HUDEP-2 (cell line): ENCODE results near the gene ALKAL2.

Experiments used
- DNase-seq, 76 experiments: peaks; one replicate each; lab custom pipeline; 2025; ENCODE audit not compliant: unreplicated experiment in 76 of 76; lab: John Stamatoyannopoulos, UW

The ALKAL2 gene

DNA sequence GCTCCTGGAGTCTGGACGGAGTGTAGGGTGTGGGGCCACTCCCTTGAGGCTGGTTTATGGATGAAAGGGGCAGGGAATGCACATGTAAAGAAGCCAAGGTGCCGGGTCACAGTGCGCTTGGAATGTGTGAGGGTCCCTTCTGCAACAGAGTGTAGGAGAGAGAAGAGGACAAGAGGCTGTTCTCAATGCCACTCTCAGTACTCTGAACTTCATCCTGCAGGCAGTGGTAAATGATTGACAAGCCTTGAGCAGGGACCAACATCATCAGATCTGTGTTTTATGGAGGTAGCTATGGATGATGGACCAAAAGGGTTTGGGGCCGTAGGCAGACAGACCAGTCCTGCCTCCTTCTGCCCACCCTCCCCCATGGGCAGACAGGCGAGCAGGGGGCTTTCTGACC, 7.2 kb upstream of the ALKAL2 start:
- DNase-seq = no peak

DNA sequence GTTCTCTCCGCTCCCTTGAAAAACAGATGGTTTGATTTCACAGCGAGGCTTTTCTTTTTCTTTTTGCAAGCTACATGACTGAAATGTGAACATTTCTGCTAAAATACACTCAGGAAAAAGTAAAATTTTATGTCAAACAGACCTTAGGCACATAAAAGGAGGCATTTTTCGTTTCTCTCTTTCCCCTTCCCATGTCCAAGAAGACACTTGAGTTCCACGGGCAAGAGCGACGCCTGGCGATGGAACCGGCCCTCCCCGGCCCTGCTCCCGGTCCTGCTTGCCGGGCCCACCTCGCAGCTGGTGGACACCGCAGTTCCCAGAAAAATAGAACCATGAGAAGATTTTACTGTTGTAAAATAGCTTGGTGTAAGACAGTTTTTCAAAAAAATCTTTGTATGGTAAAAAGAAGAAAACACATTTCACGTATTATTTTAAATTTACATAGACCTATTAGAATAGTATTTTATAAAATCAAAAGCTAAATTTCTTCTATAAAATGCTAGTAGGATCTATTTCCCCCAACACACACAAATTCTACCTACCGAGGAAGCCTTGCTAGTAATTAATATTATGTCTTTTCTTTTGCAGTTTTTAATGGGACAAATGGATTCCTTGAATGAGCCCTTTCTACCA, 2.3 kb upstream of the ALKAL2 start:
- DNase-seq = peak in 62 of 76 experiments; percentile 4 to 73 (median 37)

DNA sequence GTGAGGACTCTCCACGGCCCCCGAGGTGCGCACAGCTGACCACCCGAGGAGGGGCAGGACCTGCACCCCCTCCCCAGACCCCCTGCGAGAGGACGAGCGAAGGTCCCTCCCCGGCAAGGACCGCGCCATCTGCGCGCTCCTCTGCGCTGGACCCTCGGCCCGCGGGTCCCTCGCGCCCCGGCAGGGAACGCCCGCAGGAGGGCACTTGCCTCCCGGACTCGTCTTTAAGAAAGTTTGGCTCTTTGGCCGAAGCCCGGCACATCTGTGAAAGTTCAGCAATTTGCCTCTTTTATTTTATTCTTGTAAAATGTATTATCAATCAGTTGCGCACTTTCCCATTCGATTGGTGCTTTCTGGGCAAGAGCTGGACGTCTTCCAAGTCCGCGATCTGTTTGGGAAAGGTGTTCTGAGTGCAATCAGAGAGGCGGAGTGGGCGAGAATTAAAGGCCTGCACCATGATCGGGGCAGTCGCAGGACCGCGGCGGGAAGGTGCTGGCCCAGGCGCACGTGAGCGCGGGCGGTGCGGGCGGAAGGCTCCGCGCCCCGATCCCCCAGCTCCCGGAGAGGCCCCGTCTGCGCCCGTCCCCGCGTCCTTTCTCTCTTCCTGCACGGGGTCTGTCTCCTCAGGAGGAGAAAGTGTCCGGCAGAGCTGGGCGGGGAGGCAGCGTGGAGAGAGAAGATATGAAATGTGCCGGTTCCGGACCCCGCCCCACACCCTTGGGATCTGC, 1.6 kb upstream of the ALKAL2 start:
- peak in 7 of 76 experiments; percentile 14 to 42 (median 35) for DNase-seq

DNA sequence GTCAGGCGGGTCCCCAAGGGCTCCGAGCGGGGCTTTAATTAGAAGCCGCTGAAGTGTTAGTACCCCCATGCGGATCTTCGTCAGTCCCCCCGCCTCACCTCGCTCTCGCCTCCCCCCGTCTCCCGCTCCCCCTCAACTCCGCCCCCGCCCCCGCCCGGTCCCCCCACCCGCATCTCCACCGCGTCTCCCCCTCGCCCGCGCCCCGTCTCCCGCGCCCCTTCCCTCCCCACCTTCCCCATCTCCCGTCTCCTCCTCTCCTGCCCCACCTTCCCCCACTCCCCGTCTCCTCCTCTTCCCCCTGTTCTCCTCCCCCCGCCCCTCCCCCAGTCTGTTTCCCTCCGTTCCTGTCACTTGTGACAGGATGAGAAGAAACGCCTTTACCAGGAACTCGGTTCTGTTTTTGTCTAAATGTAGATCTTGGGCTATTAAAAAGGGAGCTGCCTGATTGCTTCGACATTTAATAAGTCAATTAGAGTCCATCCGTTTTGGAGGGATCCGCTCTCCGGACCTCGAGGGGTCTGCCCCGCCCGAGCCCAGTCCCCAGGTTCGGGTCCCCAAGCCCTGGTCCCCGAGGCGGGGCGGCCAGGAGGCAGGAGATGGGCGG, 969 bp upstream of the ALKAL2 start:
- DNase-seq = no peak

DNA sequence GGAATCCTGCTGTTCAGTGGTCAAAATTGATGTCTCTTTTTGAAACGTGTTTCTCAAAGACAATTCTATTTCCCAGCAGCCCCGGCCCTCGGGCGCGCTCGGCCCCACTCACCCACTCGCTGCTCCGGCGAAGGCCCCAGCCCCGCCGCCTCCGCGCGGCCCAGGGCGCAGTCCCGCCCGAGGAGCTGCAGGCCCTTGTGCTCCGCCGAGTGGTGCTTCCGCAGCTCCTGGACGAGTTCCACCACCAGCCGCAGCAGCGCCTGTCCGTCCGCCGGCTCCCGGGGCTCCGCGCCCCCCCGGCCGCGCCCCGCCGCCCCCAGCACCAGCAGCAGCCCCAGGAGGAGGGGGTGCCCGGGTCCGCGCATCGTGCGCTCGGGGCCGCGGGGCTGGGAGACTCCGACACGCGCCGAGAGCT, 413 bp downstream of the ALKAL2 start:
- peak in 2 of 76 experiments; percentile 6 to 12 for DNase-seq

DNA sequence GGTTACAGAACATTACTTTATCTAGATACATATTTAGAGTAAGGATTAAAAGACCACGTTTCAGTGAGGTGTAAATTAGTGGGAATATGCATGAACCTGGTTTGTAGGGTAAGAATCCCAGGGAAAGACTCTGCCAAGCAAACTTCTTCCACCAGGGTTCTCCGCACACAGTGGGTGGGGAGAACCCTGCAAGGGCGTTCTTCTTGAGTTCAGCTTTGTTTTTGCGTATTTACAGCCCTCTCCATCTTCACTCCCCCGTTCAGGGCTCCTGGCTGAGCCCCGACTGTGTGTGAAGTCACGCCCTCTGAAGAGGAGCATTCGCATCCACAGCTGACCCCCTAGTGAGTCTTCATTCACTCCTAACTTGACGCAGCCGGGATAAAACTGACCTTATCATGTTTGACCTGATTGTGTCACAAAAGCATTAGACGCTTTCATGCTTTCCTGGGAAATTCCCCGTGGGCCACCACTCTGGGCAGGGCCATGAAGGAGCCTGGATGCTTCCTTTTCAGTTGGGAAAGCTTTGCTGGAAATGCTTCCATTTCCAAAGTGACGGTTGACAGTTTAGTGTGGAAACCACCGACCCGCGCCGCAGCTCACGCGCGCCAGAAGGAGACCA, 1.0 kb downstream of the ALKAL2 start:
- no peak for DNase-seq

DNA sequence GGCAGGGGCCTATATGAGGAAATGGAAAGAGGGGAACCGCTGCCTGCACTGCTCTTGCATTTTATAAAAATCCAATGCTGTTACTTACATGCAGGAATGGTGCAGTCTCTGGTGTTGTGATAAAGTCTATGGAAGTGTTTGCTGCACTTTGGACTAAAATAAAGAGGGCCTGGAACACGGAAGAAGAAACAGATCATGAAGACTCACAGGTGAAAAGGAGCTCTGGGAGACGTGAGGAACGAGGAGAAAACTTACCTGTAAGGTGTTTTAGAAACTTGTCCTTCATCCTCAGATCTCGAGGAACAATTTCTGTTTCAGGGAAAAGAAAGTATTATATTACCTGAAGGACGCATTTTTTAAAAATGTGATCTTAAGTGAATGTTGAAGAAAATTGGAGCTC, 1.9 kb downstream of the ALKAL2 start:
- no peak for DNase-seq

DNA sequence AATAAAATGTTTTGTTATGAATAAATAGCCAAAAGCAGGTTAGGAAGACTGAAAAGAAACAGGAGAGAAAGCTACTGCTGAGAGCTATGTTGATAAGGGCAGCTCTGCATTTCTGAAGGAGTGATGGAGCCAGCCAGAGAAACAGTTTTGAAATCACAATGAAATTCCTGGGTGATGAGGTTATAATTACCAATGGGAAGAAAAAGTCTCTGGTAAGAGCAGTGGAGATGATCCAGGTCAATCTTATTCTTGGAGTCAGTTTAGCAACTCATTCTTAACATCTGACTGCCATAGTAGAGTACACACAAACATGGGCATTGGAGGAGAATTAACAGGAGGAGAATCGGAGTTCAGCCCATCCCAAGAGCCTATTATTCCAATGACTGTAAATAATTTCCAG, 2.4 kb downstream of the ALKAL2 start:
- DNase-seq = no peak

DNA sequence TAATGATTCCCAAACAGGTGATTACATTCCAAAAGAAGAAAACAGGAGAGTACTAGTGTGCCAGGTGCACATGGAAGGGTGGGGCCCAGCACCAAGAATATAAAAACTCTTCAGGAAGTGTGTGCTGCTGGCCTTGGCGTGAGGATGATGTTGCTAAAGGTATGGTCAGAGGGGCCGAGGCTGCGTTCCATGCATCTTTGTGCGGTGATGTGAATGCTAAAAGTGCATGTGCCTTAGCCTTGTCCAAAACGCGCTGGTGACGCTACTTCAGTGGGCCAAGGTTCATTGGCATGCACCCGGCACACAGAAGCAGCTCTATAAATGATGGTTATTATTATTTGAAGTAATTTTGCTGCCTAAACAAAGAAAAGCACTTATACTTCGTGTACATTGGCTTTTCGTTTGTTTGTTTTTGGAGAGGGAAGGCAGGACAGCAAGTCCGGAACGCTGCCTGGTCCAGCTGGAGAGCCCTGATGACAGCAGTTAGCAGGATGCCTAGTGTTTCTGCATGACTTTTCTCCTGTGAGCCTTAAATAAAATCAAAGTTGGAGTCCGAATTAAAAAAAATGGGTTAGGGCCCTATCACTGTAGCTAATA, 2.9 kb downstream of the ALKAL2 start:
- no peak for DNase-seq

DNA sequence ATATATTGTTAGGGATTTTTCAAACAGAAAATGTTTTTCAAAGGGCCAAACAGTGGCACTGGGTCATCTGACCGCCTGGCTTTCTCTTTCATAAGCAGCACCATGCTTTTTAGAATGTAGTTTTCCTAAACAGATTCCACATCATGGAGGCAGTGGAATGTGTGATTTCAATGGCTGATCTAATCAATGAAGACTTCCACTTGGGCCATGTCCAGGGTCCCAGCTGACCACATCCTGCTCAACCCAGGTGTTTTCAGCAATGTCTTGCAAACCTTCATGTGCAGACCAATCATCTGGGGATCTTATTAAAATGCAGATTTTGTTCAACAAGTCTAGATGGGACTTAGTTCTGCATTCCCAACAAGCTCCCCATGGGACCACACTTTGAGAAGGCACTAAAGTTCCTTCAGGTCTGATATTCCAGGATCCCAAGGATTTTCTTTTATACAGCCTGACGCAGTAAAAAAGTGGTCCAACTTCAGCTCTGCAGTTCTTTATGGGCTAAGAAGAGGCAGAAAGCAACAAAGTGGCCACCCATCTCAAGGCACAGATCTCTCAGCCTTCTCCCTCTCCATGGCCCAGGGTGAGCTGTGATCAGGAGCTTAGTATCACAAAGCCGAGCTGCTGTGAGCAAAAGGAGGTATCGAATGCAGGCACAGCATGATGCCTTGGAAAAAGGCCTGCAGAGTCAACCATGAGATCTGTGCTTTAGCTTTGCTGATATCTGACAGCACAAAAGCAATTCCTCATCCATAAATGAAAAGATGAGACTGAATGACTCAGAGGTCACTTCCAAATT, 3.7 kb downstream of the ALKAL2 start:
- DNase-seq = no peak

DNA sequence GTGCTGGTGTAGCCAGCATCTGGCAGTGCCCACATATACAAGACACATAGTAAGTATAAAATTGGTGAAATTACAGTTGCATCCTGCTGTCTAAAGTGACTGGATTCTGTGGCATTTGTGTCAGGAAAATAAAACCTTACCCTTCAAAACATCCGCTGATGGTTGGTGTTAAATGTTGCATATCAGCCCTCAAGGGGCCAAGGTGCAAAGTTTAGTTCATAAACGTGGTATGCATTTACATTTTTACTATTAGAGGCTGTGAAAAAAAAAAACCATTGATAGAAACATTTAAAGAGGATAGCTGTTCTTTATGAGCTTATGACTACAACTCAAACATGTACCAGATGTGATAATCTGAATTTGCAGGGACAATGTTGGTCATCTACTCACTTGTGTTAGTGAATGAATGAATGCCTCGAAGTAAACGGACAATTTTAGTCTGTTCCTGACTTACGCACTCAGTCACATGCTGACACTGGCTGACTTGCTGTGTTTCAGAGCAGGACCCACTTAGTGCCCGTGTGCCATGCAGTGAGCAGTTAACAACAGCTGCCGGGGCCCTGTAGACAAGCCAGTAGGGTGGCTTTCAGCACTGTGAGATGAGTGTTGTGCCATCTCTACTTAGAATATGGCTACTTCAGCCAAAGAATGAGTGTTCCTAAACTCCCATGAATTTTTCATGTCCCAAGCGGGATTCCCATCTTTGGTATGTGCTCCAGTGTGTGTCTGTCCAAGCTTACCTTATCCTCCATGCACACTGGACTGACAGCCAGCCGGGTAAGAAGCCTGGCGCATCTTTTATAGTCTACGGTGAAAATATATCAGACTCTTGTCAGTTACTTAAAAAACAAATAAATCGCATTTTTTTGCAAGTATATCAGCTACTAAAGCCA, 5.3 kb downstream of the ALKAL2 start:
- no peak for DNase-seq

DNA sequence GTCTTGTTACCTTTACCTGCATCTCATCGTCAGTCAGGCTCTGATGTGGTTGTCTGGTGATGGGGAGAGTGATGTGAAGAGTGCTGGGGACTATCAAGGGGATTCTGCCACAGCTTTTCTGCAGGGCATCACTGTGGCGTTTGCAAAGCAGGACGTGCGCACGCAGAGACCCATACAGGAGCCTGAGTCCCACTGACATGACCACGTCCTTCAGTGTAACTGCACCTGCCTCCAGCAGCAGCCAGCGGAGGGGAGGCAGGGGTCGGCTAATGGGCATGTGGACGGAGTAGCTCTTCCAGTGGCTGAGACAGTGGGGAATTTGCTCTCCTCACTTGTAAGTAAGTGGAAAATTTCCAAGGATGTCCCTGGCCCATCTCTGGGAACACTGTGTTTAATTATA, 6.5 kb downstream of the ALKAL2 start:
- no peak for DNase-seq

DNA sequence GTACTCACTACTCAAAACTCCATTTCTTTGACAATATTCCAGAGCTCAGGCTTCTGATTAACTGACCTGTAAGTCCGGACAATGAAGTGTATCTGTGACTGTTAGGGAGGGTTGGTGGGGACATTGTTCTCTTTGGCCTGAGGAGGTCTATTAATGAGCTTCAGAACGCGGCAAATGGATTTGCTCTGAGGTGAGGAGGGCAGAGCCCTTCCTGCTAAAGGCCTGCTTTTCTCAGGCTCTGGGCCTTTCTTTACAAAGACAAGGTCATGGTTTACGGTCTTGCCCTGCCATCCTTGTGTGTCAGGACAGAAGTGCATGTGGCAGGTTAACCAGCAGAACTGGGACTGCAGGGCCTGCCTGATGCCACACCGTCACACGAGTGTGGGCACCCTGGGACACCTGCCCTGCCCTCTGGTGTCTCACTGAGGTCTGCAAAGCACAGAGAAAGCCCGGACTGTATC, 7.2 kb downstream of the ALKAL2 start:
- DNase-seq = no peak

DNA sequence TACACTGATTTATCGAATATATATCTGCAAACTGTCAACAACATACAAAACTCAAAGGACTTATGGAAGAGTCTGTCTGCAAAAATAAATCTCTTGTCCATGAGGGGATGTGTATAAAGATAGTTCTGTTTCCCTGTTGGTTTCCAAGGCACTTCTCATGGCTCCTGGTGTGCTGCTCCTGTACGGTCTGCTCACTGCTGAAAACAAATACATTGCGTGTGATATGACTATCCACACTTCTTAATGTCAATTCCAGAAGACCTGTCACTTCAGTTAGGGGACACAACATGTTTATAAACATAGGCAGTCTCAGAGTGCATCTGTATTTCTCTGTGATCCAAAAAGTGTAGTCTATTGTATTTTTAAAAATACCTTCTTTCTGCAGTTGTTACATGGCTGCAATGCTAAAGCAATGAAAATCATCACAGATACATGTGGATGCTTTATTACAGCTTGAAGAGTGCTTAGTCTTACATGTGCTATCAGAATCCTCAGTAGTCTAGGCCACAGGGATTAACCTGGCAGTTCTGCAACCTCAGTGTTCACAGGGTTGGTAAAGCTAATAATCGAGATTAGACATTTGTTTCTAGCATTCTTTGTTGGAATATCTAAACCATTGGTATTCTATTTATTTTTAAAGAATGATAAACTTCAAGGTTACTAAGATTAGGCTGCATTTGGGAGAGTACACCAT, 7.8 kb downstream of the ALKAL2 start:
- DNase-seq = no peak

DNA sequence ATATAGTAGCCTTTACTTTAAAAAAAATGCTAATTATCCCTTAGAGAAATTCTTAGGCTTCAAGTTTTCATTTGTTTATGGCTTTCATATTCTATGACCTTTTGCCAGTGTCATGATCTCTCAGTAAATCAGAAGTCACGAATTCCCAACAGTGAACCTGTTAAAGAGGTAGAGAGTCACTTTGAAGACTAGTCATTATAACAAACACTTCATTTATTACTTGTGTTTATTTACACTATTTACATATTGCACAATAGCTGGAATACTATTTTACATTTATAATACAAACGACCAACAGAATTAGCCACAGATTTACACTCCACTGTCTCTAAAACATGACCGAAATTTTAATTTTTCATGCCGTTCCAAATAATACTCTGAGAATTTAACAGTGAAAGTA, 8.5 kb downstream of the ALKAL2 start:
- no peak for DNase-seq

DNA sequence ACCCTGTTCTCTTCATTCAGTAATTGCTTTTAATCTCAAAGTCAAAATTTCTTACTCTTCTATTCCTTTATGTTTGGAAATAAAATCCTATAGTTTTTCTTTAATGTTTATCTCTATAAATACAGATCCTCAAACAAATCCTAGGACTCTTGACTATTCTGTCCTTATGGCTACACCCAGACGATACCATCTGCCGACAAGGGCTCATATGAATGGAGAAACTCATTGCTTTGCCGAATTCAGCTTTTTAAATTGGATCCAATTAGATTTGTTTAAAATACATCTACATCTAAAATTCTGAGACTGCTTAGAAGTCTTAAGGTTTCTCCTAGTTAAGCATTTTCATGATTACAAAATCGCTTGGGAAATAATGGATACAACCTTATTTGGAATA, 9.0 kb downstream of the ALKAL2 start:
- no peak for DNase-seq

DNA sequence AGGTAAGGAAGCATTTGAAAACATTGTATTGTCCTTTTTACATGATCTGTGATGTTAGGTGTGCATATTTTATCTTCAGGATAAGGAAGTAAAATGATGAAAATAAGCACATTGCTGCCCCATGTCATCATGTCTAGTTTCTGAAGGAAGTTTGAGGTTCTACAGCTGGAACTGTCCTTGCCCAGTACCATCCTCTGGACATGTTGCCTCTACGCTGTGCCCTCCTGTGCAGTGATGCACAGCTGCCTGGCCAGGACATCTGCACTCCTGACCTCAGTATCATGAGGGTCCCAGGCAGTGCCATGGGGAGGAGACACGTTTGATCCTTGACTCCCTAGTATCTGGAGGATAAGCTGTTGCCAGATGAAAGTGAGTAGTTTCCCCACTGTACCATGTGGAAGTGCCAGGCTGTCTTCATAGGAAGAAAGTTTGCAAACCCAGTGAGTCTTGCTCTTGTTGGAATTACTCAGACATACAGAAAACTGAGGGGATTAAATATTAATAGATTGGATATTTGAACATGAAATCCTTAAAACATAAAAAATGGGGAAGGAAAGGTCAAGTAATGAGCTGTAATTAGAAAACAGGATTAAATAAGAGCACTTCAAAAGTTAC, 9.5 kb downstream of the ALKAL2 start:
- DNase-seq = no peak

DNA sequence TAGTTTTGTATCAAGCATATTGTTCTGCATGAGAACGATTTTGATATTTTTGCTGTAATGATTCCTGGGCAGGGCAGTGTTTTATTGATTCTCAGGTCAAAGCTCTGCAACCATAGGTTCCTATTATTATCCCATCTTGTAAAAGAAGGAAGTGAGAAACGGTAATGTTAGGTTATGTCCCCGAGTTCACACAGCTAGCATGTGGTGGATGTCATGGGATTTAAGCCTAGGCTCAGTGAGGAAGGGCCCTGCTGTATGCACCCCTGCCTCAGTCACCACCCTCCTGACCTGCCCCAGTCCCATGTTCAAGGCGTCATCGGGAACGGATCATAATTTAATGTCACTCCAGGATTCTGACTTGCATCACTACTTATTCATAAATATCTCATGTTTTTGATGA, 12.4 kb downstream of the ALKAL2 start:
- DNase-seq = no peak
